ENCODE results near the gene ZBTB5.

DNA sequence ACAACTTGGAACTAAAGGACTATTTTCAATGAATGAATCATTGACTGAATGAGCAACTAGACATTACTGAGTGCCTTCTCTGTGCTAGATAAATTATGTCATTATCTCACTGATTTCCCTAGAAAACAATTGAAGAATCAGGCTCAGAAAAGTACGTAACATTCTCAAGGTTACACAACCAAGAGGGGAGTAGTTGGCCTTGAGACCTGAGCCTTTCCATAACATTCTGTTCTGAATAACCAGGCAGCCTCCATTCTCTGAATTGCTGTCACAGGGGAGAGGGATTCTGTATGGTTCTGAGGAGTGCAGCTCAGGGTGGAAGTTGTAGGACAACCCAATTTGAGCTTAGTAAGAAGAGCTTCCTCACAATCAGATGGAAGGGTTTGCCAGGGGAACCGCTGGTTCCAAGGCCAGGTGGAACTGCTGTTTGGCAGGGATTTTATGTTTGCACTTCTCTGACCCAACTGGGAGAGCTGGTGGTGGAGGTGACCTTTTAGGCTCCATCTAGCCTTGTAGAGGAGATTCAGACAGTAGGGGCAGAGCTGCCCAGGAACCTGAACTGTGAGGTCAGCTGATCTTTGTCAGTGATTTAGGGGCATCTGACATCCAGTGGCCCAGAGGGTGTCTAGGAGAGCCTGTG, 36.8 kb upstream of the ZBTB5 start:
- TF ChIP-seq, protein P1, sequence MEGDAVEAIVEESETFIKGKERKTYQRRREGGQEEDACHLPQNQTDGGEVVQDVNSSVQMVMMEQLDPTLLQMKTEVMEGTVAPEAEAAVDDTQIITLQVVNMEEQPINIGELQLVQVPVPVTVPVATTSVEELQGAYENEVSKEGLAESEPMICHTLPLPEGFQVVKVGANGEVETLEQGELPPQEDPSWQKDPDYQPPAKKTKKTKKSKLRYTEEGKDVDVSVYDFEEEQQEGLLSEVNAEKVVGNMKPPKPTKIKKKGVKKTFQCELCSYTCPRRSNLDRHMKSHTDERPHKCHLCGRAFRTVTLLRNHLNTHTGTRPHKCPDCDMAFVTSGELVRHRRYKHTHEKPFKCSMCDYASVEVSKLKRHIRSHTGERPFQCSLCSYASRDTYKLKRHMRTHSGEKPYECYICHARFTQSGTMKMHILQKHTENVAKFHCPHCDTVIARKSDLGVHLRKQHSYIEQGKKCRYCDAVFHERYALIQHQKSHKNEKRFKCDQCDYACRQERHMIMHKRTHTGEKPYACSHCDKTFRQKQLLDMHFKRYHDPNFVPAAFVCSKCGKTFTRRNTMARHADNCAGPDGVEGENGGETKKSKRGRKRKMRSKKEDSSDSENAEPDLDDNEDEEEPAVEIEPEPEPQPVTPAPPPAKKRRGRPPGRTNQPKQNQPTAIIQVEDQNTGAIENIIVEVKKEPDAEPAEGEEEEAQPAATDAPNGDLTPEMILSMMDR (IDR thresholded peaks at IDR 0.05): no peak
- TF ChIP-seq POLR2A (IDR thresholded peaks at IDR 0.05) (no peak), EP300 (IDR thresholded peaks at IDR 0.05) (no peak)

Measured in ovary (tissue), 3 donors.